NT2/D1 (cell line): ENCODE results near the gene OR8D2.

Experiments used
- SUZ12 ChIP-seq: IDR thresholded peaks from 2 replicates; pipeline ENCODE4 v1.6.1; 2011; ENCODE audit not compliant: insufficient read length, insufficient read depth; ENCODE audit errors: extremely low read depth
- YY1 ChIP-seq: IDR thresholded peaks from 2 replicates; pipeline ENCODE4 v1.6.1; 2011; ENCODE audit not compliant: insufficient read length, insufficient read depth
- ZNF274 ChIP-seq: IDR thresholded peaks from 2 replicates; pipeline ENCODE4 v1.6.1; 2011; ENCODE audit warnings: mild to moderate bottlenecking, low read depth, low read length

GRCh38 chr11:124346311-124346955 lies 26.4 kb upstream of the OR8D2 start:
- TF ChIP-seq ZNF274 = no peak
- TF ChIP-seq SUZ12 = no peak
- TF ChIP-seq YY1 = no peak
